Transverse colon (tissue), 4 donors: ENCODE results near the gene ZNF804B.

Experiments used
- CTCF ChIP-seq, 5 experiments: fragments of 200-600 bp in 3 of 5; fragments of 450-650 bp in 2 of 5; sonication (generic) in 3 of 5; IDR thresholded peaks; 1 replicate in 2 of 5; 2 replicates in 3 of 5; pipeline ENCODE4 v1.5.1; 2016 to 2017; ENCODE audit warnings: antibody characterized with exemption in 5 of 5, inconsistent platforms in 3 of 5, mild to moderate bottlenecking in 2 of 5, moderate library complexity in 1 of 5
- POLR2AphosphoS5 ChIP-seq, 3 donors: sonication (generic); formaldehyde crosslinking; IDR thresholded peaks; one replicate each; pipeline ENCODE4 v1.6.1; 2016; ENCODE audit warnings: antibody characterized with exemption in 3 of 3

DNA sequence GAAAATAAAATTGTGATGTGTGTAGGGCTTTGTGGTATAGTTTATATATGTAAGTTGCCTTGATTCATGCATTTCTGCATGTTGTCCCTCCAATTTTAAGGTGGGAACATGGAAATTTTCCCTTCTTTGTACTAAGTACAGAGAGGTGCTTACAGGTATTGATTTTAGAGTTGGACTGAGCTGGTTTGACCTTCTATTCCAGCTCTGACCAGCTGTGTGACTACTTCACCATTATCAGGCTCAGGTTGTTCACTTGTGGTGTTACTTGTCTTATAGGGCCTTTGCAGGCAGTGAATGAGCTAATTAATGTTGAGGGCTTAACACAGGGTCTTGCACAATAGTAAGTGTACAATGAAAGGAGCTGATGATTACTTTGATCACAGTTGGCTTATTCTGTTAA is 16.3 kb downstream of the ZNF804B start:
- TF ChIP-seq POLR2AphosphoS5 (IDR thresholded peaks at IDR 0.05) (no peak), CTCF (IDR thresholded peaks at IDR 0.05) (no peak)
